ENCODE results near the gene CROT.

Gene CROT

GRCh38 chr7:87416682-87417587 lies 71.5 kb downstream of the CROT start:
- DNase-seq = peak; percentile 65

GRCh38 chr7:87420173-87420572 lies 74.7 kb downstream of the CROT start:
- DNase-seq = no peak

GRCh38 chr7:87424075-87424474 lies 78.6 kb downstream of the CROT start:
- DNase-seq = no peak

DNA sequence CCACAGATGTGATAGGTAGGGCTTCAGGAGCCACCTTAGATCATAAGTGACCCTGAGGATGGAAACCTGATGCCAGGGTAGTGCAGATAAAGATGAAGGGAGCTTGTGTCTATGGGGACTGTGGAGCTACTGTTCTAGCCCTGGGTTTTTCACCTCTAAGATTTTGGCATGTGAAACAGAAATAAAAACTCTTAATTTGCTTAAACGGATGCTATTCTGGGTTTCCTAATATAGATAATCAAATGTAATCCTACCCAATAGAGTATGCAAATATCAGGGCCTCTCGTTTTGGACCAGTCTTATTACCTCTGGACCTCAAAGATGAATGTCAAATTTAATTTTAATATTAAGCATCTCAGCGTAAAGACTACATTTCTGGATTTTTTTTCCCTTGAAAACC lies 80.7 kb downstream of the CROT start:
- no peak for DNase-seq

DNA sequence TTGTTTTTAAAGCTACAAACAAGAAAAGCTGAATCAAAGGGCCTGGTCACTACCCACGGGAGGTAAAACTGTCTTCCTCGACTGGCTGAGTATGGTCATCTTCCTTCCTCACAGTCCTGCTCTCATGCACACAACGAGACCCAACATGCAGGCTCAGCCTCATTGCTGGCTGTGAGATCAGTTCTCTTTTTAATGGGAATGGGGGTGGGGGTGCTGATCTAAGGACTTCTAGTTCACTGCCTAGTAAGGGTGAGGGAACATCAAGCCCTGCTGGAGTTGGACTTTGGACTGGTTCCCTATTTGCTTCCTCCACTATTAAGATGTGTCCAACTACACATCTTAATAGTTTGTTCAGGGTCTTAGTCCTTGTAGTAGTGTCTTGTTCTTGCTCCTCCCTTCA lies 81.8 kb downstream of the CROT start:
- DNase-seq = no peak

DNA sequence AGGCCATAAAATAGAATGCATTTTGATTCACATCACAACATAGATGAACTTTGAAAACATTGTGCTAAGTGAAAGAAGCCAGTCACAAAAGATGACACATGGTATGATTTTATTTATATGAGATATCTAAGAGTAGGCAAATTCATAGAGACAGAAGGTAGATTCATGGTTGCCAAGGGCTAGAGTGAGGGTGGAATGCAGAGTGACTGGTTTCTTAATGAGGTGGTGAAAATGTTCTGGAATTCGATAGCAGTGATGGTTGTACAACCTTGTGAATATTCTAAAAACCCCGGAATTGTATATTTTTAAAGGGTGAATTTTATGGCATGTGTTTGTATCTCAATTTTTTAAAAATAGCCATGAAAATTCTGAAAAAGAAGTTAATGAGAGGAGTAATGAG lies 87.1 kb downstream of the CROT start:
- no peak for DNase-seq

GRCh38 chr7:87435546-87435945 lies 90.1 kb downstream of the CROT start:
- DNase-seq = no peak

- DNase-seq = no peak
These were observed 100.4 kb downstream of the CROT start for GRCh38 chr7:87445897-87446296.

- no peak for DNase-seq
These were observed 101.7 kb downstream of the CROT start for GRCh38 chr7:87447116-87447635.

GRCh38 chr7:87448388-87448787 lies 102.9 kb downstream of the CROT start:
- DNase-seq = no peak

Data from activated CD4-positive, alpha-beta T cell treated with anti-CD3 and anti-CD28 coated beads, Interleukin-2, amount 50 U/mL, for 1 hour (primary cell).